HFFc6 (cell line): Measurements from ENCODE around the gene PLA2G2C. TPM values are rescaled to one million over a fixed set of nuclear protein-coding genes. Genes with fewer than 3 reads are reported as not detected.
"Not testable (repeated sequence)": the region's sequence is repeated elsewhere in the genome, so short reads cannot be mapped to it uniquely, and the experiment has no call there.

Experiments
- DNase-seq: peaks from one replicate; pipeline ENCODE4 v3.0.0-alpha.2; 2018
- H3K27ac Mint-ChIP-seq: 2 replicates; pipeline ENCODE4 v1.8.0; 2020; ENCODE audit warnings: mild to moderate bottlenecking, mixed read lengths
- H3K27me3 Mint-ChIP-seq: 2 replicates; pipeline ENCODE4 v1.8.0; 2021; ENCODE audit warnings: mild to moderate bottlenecking, moderate library complexity, mixed read lengths; ENCODE audit not compliant: insufficient read depth
- H3K36me3 Mint-ChIP-seq: 2 replicates; pipeline ENCODE4 v1.8.0; 2021; ENCODE audit warnings: low read depth, mixed read lengths
- H3K4me1 Mint-ChIP-seq: 2 replicates; pipeline ENCODE4 v1.8.0; 2020; ENCODE audit warnings: low read depth, mixed read lengths
- H3K4me3 Mint-ChIP-seq: 2 replicates; pipeline ENCODE4 v1.8.0; 2020; ENCODE audit warnings: mild to moderate bottlenecking, moderate library complexity, mixed read lengths
- H3K9me3 Mint-ChIP-seq: 2 replicates; pipeline ENCODE4 v1.8.0; 2020; ENCODE audit warnings: mild to moderate bottlenecking, mixed read lengths
- CTCF ChIP-seq: fragments of 200-600 bp; sonication (generic); IDR thresholded peaks from 2 replicates; pipeline ENCODE4 v1.5.0; 2021; ENCODE audit warnings: antibody characterized with exemption, mild to moderate bottlenecking
- long read RNA-seq: library from polyadenylated mRNA; unstranded; transcript quantifications from one replicate; pipeline ENCODE4 v2.0.0, GENCODE V29; 2019
- total RNA-seq, 6 experiments: library from RNA; stranded (reverse); fragmentation: NEBNext Ultra II Directional; extraction: Animal tissue kit (Norgen Biotek cat#: 25700); gene quantifications; 2 replicates in 1 of 6; 3 replicates in 5 of 6; pipeline ENCODE4 v1.2.3, GENCODE V29; 2021

Gene PLA2G2C
- not detected for total RNA-seq
- long read RNA-seq = 0 reads

- H3K4me1 Mint-ChIP-seq = no peaks in the 10 kb centered on the region
- no peaks in the 10 kb centered on the region; the same call in 1 of the 2 replicates for H3K36me3 Mint-ChIP-seq
- no peak for TF ChIP-seq CTCF
- H3K4me3 Mint-ChIP-seq = no peak within 1 kb of the TSS
- no peaks in the 10 kb centered on the region for H3K9me3 Mint-ChIP-seq
- H3K27ac Mint-ChIP-seq = no peak within 1 kb of the TSS
- H3K27me3 Mint-ChIP-seq = peaks cover 52% of the 10 kb centered on the region
- DNase-seq = no peak
Measured at GRCh38 chr1:20185834-20186782, at the start of gene PLA2G2C, which contains the start of gene UBXN10. PLA2G2C (minus strand) TSS chr1:20186518; CDS start chr1:20177363, 9,155 bp downstream. UBXN10 (plus strand) TSS chr1:20186096; CDS start chr1:20190562, 4,466 bp downstream.

GRCh38 chr1:20234788-20235535, 48.6 kb upstream of the PLA2G2C start:
- H3K27ac Mint-ChIP-seq = no peak overlapping the region
- H3K27me3 Mint-ChIP-seq = peaks cover 28% of the 10 kb centered on the region
- H3K4me1 Mint-ChIP-seq = no peaks in the 10 kb centered on the region
- no peak overlapping the region for H3K4me3 Mint-ChIP-seq
- H3K9me3 Mint-ChIP-seq = no peaks in the 10 kb centered on the region
- TF ChIP-seq CTCF = no peak
- no peak for DNase-seq
- H3K36me3 Mint-ChIP-seq = no peaks in the 10 kb centered on the region

- H3K27me3 Mint-ChIP-seq = peaks cover 34% of the 10 kb centered on the region
Measured at GRCh38 chr1:20233866-20234265, 47.5 kb upstream of the PLA2G2C start.

GRCh38 chr1:20233394-20233793, 47.1 kb upstream of the PLA2G2C start:
- peak; percentile 2 for DNase-seq
- Mint-ChIP-seq H3K36me3 (no peaks in the 10 kb centered on the region), H3K9me3 (no peaks in the 10 kb centered on the region), H3K27me3 (peaks cover 38% of the 10 kb centered on the region), H3K4me1 (no peaks in the 10 kb centered on the region), H3K27ac (no peak overlapping the region), H3K4me3 (no peak overlapping the region)
- peak; percentile 70 for TF ChIP-seq CTCF

More at GRCh38 chr1:20233866-20234265, 47.5 kb upstream of the PLA2G2C start:
- Mint-ChIP-seq H3K9me3 (no peaks in the 10 kb centered on the region), H3K36me3 (no peaks in the 10 kb centered on the region), H3K27ac (no peak overlapping the region), H3K4me1 (no peaks in the 10 kb centered on the region), H3K4me3 (no peak overlapping the region)
- no peak for TF ChIP-seq CTCF
- DNase-seq = no peak

DNA sequence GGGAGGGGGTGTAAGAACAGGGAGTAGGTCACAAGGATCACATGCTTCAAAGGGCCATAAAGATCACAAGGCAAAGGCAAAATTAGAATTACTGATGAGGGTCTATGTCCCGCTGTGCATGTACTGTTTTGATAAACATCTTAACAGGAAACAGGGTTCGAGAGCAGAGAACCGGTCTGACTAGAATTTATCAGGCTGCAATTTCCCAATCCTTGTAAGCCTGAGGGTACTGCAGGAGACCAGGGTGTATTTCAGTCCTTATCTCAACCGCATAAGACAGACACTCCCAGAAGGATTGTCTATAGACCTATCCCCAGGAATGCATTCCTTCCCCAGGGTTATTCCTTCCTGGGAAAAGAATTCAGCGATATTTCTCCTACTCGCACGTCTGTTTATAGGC, 46.2 kb upstream of the PLA2G2C start:
- DNase-seq, H3K9me3 Mint-ChIP-seq, H3K36me3 Mint-ChIP-seq, H3K27ac Mint-ChIP-seq, H3K4me1 Mint-ChIP-seq, H3K4me3 Mint-ChIP-seq: not testable (repeated sequence)
- H3K27me3 Mint-ChIP-seq = peaks cover 45% of the 10 kb centered on the region
